NCI-H510A treated with DMSO at 0.1 percent for 48 hours (cell line): Measurements from ENCODE around the gene IL6R.
"Not testable (repeated sequence)": the region's sequence is repeated elsewhere in the genome, so short reads cannot be mapped to it uniquely, and the experiment has no call there.

ENCODE experiments used
- DNase-seq: peaks from one replicate; lab custom pipeline; 2025; lab: John Stamatoyannopoulos, UW

Gene IL6R

GRCh38 chr1:154406886-154407197, 1.7 kb downstream of the IL6R start:
- DNase-seq = no peak

DNA sequence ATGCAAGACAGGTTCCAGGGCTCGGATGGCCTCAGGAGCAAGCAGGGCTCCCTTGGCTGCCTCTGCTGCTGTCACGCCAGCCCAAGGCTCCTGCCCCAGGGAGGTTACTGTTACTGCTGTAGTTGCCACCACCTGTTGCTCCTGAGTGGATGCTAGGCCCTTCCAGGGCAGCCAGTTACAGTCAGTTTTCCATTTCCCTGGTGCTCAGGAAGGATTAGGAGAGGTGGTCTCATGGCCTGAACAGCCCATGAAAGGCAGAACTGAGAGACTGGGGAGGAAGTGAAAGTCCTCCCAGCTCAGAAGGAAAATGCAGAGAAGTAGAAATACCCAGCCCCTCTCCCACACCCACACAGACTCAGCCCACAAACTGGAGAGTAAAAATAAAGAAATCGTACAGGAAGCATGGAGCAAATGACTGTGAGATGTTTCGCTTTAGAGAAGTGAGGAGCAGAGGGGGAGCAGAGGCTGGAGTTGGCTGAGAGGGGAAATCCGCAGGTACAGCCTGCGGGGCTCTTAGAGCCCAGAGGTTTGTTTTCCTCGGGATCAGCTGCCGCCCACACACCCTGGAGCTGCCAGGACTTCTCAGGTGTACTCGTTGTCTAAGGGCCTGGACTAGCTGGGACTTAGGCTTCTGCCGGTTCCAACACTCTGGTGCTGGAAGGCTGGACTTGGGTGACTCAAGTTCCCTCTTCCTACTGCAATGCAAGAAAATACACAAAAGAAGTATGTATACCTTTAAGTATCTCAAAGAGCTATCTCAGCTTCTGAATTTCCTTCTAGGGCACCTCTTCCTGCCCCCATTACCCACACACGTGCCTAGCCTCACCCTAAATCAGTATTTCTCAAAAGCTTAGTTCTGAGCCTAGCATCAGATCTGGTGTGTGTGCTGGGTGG, 2.3 kb downstream of the IL6R start:
- no peak for DNase-seq

- DNase-seq = no peak
These were observed 3.1 kb downstream of the IL6R start for GRCh38 chr1:154408174-154408777.

GRCh38 chr1:154410185-154410827, 5.2 kb downstream of the IL6R start:
- no peak for DNase-seq

- peak; percentile 6 for DNase-seq
These were observed 6.4 kb downstream of the IL6R start for GRCh38 chr1:154411525-154411924.

GRCh38 chr1:154413177-154413783, 8.1 kb downstream of the IL6R start:
- no peak for DNase-seq

DNA sequence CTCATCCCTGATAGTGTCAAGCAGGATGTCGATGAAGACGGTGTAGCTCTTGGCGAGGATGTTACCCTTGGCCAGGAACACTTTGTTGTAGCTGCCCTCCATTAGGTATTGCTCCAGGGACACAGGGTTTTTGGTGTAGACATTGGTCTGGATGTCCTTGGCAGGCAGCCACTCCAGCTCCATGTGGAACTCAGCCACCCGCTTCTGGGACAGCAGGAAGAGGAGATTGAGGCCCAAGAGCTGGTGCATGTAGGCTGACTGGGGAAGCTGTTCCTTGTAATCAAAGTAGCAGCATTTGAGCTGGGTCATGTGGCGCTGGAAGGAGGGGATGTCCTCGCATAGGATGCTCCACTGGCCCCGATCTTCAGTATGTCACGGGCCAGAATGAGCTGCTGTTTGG, 9.5 kb downstream of the IL6R start:
- no peak for DNase-seq

DNA sequence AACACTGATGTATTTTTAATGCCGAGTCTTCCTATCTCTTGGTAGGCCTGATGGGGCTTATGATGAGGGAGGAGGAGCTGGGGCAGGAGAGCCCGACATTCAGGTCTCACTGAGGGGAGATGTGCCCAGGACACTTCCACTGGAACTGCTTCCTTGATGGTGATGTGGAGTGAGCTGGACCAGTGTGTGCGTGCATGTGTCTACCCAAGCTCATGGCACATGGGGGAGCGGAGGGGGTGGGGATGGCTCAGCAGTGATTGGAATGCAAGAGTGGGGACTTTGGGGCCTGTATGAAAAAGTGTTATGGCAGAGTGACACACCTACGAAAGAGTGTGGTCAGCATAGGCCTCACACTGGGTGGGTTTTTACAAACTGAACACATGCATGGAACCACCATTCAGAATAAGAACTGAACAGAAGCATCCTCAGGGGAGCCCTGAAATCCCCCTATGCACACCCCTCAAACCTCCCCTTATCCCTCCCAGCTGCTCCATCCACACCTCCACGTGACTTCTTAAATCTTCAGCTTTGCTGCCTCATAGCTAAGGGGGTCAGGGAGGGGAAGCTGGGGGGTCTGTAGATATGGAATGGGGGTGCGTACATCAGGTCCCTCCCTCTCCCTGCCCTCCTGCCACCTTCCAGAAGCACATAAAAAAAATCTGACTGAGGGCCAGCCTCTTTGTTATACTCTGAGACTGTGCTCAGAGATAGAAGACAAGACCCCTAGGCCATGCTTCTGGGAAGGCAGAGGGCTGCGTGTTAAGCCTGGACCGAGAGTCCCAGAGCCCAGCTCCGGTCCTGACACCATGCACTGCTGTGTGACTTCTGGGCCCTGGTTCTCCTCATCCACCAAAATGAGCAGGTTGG, 11.6 kb downstream of the IL6R start:
- no peak for DNase-seq

DNA sequence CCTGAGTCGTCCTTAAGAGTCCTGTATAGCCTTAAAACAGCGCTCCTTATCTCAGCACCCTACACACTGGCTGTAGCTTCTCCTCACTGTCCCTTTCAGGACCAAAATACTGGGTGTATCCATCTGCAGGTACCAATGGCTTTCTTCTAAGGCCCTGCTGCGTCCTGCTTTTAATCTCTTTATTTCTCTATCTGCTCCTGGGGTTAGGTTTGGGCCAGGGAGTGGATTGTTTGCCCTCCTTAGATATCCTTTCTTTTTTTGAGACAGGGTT, 12.1 kb downstream of the IL6R start:
- no peak for DNase-seq

DNA sequence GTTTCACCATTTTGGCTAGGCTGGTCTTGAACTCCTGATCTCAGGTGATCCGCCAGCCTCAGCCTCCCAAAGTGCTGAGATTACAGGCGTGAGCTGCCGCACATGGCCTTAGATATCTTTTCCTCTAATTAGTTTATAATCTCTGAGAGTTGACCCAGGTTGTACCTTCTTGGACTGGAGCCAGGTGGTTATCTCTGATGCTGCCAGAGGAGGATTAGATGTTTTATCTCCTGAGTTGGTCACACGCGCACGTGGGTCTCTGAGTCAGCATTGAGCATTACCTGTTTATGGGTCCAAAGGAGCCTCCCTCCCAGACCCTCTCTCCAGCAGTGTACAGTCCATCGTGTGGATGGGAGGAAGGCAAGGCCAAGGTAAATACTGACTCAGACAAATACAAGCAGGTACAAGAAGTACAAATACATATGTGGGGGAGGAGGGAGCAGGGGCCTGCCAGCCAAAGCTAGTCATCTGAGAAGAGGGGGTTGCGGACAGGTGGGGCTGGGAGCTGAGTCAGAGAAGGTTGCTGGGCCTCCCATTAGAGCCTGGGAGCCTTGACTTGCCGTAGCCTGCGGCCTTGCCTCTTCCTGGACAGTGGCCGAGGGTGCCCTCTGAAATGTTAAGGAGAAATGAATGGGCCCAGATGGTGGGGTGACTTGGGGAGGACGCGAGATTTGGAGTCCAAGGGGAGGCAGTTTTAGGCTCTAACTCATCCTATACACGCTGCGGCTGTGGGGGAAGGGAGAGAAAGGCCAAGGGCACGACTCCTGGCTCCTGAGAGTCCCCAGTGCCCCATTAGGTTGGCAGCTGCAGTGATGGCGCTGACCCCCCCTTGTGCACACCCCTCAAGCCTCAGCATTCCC, 13.1 kb downstream of the IL6R start:
- peak; percentile 82 for DNase-seq

DNA sequence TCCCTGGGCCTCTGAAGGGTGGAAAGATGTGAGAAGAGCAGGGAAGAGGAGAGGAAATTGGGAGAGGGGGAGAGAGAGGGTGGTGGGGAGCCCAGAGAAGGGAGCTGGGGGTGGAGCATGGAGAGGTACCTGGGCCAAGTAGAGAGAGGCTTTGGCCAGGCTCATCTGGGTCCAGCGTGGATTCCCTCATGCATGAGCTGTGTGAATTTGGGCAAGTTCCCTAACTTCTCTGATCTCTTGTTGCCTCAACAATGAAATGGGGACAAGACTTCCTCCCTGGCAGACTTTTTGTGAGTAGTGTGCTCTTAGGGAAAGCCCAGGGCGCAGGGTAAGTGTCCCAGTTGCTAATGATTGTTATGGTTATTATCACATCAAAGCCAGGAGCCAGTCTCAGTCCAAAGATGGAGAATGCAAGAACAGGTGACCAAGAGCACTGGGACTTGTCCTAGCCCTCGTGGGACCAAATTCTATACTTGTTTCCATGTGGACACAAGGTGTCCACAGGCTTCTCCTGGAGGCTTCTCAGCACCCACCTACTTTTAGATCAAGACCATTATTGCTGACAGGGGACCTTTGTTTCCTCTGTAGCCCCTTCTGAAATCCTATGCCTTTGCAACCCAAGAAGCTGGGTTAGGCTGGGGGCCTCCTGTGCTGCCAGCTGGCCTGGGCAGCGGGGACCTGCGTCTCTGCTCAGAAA, 13.9 kb downstream of the IL6R start:
- peak; percentile 51 for DNase-seq

DNA sequence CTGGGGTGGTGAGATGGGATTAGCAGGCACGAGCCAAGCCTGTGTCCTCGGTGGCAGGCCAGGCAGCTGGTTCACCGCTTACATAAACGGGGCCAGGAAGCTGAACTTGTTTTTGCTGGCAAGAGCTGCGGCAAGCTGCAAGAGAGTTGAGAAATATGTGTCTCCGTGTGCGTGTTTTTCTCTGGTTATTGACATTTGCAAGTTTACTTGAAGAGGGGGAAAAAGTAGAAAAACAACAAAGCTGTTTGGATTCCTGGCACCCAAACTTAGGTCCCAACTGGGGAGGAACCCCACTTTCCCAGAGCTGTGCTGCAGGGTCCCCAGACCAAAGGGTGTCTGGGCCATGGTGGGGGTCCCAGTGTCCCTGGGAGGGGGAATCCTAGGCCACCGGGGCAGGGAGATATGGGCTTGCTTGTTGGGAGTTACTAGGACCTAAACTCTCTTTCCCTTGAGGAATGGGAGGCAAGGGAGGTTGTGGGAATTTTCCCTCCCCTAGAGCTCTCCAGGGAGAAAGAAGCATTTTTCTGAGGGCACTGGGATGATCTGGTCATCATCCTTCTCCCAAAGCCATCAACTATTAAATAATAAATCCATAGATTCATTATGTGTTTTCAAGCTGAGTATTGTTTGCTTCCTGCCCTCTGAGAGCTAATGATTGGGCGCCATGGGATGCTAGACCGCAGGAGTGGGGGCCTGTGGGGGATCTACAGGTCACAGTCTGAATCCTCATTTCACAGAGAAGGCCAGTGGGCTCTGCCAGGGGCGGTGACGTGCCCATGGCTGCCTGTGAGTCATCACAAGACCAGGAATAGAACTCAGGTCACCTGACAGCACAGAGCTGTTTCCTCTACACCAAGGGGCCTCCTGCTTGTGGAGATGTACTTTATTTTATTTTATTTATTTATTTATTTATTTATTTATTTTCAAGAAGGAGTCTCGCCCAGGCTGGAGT, 14.8 kb downstream of the IL6R start:
- peak; percentile 51 for DNase-seq

DNA sequence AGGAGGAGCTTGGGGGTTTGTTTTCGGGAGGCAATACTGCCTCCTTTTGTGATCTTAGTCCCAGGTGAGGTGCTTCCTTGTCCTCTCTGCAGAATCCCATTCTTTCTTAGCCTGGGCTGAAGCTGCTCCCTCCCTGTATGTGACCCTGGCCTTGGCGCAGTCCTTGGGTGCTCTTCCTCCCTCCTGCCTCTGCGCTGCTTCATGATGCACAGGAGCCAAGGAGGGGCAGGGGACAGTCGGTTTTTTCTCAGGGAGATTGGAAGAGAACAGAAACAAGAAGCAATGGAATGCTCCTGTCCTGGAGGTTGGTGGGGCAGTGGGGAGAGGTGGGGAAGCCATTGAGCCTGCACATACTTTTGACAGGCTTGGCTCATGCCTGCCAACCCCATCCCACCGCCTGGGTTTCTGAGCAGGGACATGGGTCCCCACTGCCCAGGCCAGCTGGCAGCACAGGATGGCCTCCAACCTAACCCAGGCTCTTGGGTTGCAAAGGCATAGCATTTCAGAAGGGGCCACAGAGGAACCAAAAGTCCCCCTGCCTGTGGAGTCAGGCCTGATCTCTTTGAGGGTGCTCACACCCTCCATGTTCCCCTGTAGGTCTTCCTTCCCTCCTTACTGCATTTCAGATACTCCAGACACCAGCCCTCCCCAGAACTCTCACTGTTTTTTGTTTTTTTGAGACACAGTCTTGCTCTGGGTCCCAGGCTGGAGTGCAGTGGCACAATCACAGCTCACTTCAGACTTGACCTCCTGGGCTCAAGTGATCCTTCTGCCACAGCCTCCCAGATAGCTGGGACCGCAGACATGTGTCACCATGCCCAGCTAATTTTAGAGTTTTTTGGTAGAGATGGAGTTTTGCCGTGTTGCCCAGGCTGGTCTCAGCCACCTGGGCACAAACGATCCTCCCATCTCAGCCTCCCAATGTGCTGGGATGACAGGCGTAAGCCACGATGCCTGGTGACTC, 16.1 kb downstream of the IL6R start:
- no peak for DNase-seq

- DNase-seq = not testable (repeated sequence)
These were observed 16.9 kb downstream of the IL6R start for GRCh38 chr1:154422049-154422448.

DNA sequence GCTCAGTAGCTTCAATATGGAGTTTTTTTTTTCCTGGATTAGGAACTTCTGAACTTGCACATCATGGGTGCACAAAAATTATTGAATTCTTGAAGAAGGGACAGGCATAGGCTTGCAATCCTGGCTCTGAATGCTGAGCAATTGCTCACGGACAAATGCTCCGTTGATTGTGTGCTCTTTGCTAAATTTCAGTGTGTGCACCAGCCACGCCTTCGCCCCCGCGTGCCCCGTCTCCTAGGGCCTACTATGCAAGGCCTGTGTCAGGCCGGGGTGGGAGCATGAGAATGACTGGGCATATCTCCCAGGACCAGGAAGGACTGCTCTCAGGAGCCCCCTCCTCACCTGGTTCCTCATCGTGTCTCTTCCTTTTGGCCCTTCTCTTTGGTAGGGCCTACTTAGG, 17.4 kb downstream of the IL6R start:
- DNase-seq = no peak

- DNase-seq = no peak
These were observed 18.3 kb downstream of the IL6R start for GRCh38 chr1:154423304-154423987.

- DNase-seq = no peak
These were observed 18.8 kb downstream of the IL6R start for GRCh38 chr1:154423988-154424326.

DNA sequence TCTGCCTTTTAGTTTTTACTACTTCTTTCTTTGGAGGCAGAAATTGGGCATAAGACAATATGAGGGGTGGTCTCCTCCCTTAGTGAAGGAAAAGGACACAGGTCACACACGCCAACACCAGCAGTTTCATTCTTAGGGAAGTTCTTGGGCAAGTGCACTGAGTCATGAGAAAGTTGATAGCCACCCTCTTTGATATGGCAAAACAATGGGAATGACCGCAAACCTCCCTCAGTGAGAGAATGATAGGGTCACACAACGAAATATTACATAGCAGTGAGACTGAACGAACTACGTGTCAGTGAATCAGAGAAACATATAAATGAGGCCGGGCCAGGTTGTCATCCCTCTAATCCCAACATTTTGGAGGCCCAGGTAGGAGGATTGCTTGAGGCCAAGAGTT, 20.0 kb downstream of the IL6R start:
- DNase-seq = no peak
